A673 (cell line): ENCODE measurements around the gene PCCB.

Experiments
- CTCF ChIP-seq: fragments of 300-800, 200-600 bp; sonication (generic); conservative IDR thresholded peaks from 2 replicates; pipeline ENCODE4 v1.5.1; 2017; ENCODE audit warnings: low read depth, mild to moderate bottlenecking, antibody characterized with exemption, low read length, moderate library complexity, mixed read lengths
- EZH2 ChIP-seq: fragments of 200-600 bp; sonication (generic); IDR thresholded peaks from 2 replicates; pipeline ENCODE4 v1.6.1; 2017; ENCODE audit warnings: borderline replicate concordance, low read depth, mild to moderate bottlenecking, mixed read lengths, antibody characterized with exemption, low read length; ENCODE audit not compliant: poor library complexity, severe bottlenecking

- TF ChIP-seq CTCF (peak; percentile 77), EZH2 (no peak)
Measured at GRCh38 chr3:136250059-136250902, at the start of gene PCCB.
